ENCODE results near the gene CELSR1. TPM values are rescaled to one million over a fixed set of nuclear protein-coding genes. Genes with fewer than 3 reads are reported as not detected.
A peak's percentile ranks its signal among the peaks of the same experiment; 100 is the strongest.

The CELSR1 gene
- total RNA-seq, 2 donors from 2014 or later = 24.4 to 34.1 TPM

DNA sequence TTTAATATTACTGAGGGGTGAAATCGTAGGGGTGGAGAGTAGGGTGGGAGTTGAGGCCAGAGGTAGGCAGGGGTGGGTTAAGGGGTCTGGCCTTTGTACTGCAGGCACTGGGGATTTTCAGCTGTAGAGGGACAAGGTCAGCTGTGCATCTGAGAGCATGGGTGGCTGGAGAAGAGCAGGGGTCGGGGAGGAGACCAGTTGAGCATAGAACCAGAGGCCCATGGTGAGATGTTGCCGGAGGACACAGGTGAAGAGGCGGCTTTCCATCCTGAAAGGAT lies 12.1 kb upstream of the CELSR1 start:
- Histone ChIP-seq H3K4me1 (ENCODE audit: control insufficient read depth, insufficient read depth, low read length) (peaks cover 8% of the 10 kb centered on the region), H3K27ac (ENCODE audit: low read depth, low read length) (no peak overlapping the region), H3K36me3 (ENCODE audit: control insufficient read depth, insufficient read depth, low read length) (no peaks in the 10 kb centered on the region), H3K27me3 (ENCODE audit: control insufficient read depth, insufficient read depth, low read length, poor library complexity, severe bottlenecking) (no peaks in the 10 kb centered on the region), H3K9ac (ENCODE audit: extremely low read depth, low read length, poor library complexity, severe bottlenecking) (no peak overlapping the region), H3K4me3 (ENCODE audit: low read length) (no peak overlapping the region), H3K9me3 (ENCODE audit: control insufficient read depth, low read length) (peaks cover 7% of the 10 kb centered on the region)
- H3K4me3 Mint-ChIP-seq = no peak overlapping the region
- peaks cover 2% of the 10 kb centered on the region for H3K4me1 Mint-ChIP-seq
- TF ChIP-seq, protein P1, sequence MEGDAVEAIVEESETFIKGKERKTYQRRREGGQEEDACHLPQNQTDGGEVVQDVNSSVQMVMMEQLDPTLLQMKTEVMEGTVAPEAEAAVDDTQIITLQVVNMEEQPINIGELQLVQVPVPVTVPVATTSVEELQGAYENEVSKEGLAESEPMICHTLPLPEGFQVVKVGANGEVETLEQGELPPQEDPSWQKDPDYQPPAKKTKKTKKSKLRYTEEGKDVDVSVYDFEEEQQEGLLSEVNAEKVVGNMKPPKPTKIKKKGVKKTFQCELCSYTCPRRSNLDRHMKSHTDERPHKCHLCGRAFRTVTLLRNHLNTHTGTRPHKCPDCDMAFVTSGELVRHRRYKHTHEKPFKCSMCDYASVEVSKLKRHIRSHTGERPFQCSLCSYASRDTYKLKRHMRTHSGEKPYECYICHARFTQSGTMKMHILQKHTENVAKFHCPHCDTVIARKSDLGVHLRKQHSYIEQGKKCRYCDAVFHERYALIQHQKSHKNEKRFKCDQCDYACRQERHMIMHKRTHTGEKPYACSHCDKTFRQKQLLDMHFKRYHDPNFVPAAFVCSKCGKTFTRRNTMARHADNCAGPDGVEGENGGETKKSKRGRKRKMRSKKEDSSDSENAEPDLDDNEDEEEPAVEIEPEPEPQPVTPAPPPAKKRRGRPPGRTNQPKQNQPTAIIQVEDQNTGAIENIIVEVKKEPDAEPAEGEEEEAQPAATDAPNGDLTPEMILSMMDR (conservative IDR thresholded peaks at IDR 0.05) = no peak
- H3K27me3 Mint-ChIP-seq (ENCODE audit: insufficient read depth) = peaks cover 6% of the 10 kb centered on the region
- H3K9me3 Mint-ChIP-seq = peaks cover 9% of the 10 kb centered on the region
- no peak for DNase-seq
- H3K36me3 Mint-ChIP-seq (ENCODE audit: low read depth) = no peaks in the 10 kb centered on the region
- no peak overlapping the region for H3K27ac Mint-ChIP-seq
- WGBS, 2 experiments (ENCODE audit: insufficient coverage in 1 of 2, insufficient read length in 1 of 2) = 91 to 93% methylated on average over 4 of the region's 4 CpGs

DNA sequence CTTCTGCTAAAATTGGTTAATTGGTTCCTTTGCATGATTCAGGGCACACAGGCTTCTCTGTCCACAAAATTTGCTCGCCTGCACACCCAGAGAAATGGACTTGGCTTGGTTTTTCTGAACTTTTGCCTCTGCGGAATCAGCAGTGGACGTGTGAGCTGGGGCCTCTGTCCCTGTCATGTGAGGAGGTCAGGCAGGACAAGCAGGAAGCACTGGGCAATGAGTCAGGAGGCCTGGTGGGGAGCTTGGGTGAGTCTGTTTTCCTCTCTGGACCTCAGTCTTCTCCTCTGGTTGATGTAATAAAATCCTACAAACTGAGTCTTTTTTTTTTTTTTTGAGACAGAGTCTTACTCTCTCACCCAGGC lies 10.4 kb upstream of the CELSR1 start:
- H3K27ac Mint-ChIP-seq = no peak overlapping the region
- TF ChIP-seq, protein P1 (conservative IDR thresholded peaks at IDR 0.05) = no peak

DNA sequence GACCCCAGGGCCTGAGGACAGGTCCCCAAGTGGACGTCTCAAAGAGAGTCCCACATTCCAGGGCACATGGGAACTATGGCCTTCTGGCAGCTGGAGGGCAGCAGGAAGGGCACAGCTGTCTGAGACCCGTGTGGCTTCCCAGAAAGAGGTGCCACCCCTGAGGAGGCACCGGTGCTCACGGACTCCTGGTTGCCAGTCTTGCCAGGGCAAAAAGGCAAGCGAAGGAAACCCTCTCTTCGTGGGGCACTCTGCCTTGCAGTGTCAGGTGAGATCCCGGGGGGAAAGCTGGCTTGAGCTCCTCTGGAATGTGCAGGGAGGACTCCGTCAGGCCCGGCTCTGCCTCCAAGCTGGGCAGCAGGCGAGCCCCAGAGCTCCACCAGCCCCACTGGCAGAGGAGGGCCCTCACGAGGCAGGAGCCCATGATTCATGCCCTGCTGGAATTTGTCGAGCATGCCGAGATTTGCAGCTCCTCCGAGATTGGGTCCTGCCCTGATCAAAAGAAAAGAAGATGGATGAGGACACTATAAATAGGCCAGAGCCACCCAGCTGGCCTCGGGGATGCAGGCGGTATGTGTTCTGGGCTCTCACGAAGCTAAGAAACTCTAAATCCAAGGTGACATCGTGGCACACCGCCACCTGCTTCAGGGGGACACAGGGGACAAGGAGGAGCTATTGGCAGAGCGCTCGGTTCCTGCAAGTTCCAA lies 9.9 kb upstream of the CELSR1 start:
- H3K36me3 Mint-ChIP-seq (ENCODE audit: low read depth) = no peaks in the 10 kb centered on the region
- H3K27ac Mint-ChIP-seq = peak overlapping the region; percentile 14
- Histone ChIP-seq H3K9me3 (ENCODE audit: control insufficient read depth, low read length) (no peaks in the 10 kb centered on the region), H3K4me1 (ENCODE audit: control insufficient read depth, insufficient read depth, low read length) (peaks cover 8% of the 10 kb centered on the region), H3K36me3 (ENCODE audit: control insufficient read depth, insufficient read depth, low read length) (no peaks in the 10 kb centered on the region), H3K9ac (ENCODE audit: extremely low read depth, low read length, poor library complexity, severe bottlenecking) (no peak overlapping the region), H3K27ac (ENCODE audit: low read depth, low read length) (peak overlapping the region; percentile 38), H3K4me3 (ENCODE audit: low read length) (no peak overlapping the region), H3K27me3 (ENCODE audit: control insufficient read depth, insufficient read depth, low read length, poor library complexity, severe bottlenecking) (no peaks in the 10 kb centered on the region)
- 73 to 84% methylated on average over 20 to 21 of the region's 21 CpGs for WGBS, 2 experiments (ENCODE audit: insufficient coverage in 1 of 2, insufficient read length in 1 of 2)
- TF ChIP-seq, protein P1 (conservative IDR thresholded peaks at IDR 0.05) = no peak
- peak; percentile 59 for DNase-seq
- peaks cover under 1% of the 10 kb centered on the region for H3K9me3 Mint-ChIP-seq
- no peak overlapping the region for H3K4me3 Mint-ChIP-seq
- peaks cover 2% of the 10 kb centered on the region for H3K4me1 Mint-ChIP-seq
- H3K27me3 Mint-ChIP-seq (ENCODE audit: insufficient read depth) = peaks cover 4% of the 10 kb centered on the region

More for the DNA sequence above, 10.4 kb upstream of the CELSR1 start:
- Histone ChIP-seq H3K4me1 (ENCODE audit: control insufficient read depth, insufficient read depth, low read length) (peaks cover 8% of the 10 kb centered on the region), H3K27ac (ENCODE audit: low read depth, low read length) (no peak overlapping the region), H3K36me3 (ENCODE audit: control insufficient read depth, insufficient read depth, low read length) (no peaks in the 10 kb centered on the region), H3K27me3 (ENCODE audit: control insufficient read depth, insufficient read depth, low read length, poor library complexity, severe bottlenecking) (no peaks in the 10 kb centered on the region), H3K9me3 (ENCODE audit: control insufficient read depth, low read length) (no peaks in the 10 kb centered on the region), H3K9ac (ENCODE audit: extremely low read depth, low read length, poor library complexity, severe bottlenecking) (no peak overlapping the region), H3K4me3 (ENCODE audit: low read length) (no peak overlapping the region)
- 86 to 91% methylated on average over 1 to 3 of the region's 3 CpGs for WGBS, 2 experiments (ENCODE audit: insufficient coverage in 1 of 2, insufficient read length in 1 of 2)
- Mint-ChIP-seq H3K27me3 (ENCODE audit: insufficient read depth) (peaks cover 4% of the 10 kb centered on the region), H3K4me3 (no peak overlapping the region), H3K4me1 (peaks cover 2% of the 10 kb centered on the region), H3K9me3 (peaks cover 3% of the 10 kb centered on the region), H3K36me3 (ENCODE audit: low read depth) (no peaks in the 10 kb centered on the region)
- peak; percentile 36 for DNase-seq
